Gastroesophageal sphincter (tissue), 3 donors: ENCODE results near the gene TRPM6.

Experiments
- EP300 ChIP-seq: sonication (generic); formaldehyde crosslinking; IDR thresholded peaks from one replicate; pipeline ENCODE4 v1.6.1; 2017; ENCODE audit warnings: antibody characterized with exemption, mild to moderate bottlenecking
- POLR2A ChIP-seq, 2 donors: fragments of 450-650 bp; IDR thresholded peaks; one replicate each; pipeline ENCODE4 v1.6.1; 2017; ENCODE audit warnings: antibody characterized with exemption in 2 of 2, mild to moderate bottlenecking in 2 of 2, moderate library complexity in 1 of 2
- POLR2AphosphoS5 ChIP-seq: sonication (generic); formaldehyde crosslinking; IDR thresholded peaks from one replicate; pipeline ENCODE4 v1.6.1; 2017; ENCODE audit warnings: antibody characterized with exemption
- TF ChIP-seq, protein P1 (sequence below), 4 experiments: fragments of 200-600 bp in 2 of 4; fragments of 450-650 bp in 2 of 4; sonication (generic) in 1 of 4; IDR thresholded peaks; one replicate each; pipeline ENCODE4 v1.5.1; 2017 to 2019; ENCODE audit warnings: antibody characterized with exemption in 4 of 4, mild to moderate bottlenecking in 2 of 4, moderate library complexity in 2 of 4

DNA sequence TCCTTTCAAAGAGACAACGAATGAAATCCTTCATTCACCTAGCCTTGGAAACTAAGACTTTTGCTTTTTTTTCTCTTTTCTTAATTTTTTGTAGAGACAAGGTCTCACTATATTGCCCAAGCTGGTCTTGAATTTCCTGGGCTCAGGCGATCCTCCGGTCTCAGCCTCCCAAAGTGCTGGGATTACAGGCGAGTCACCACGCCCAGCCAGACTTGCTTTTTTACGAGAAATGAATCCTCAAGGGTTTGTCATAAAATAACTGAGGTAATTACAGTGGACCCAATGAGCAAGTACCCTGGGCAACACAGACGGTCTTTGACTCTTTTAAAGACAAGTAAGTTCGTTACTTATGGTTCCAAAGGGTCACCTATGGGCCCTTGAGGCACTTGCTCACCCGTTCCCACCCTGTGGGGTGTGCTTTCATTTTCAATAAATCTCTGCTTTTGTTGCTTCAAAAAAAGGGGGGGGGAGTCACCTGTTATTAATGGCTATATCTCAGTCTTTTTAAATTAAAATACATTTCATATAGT is 70.4 kb downstream of the TRPM6 start:
- TF ChIP-seq POLR2A (IDR thresholded peaks at IDR 0.05) (no peak), POLR2AphosphoS5 (no peak), EP300 (no peak)
- TF ChIP-seq, protein P1, sequence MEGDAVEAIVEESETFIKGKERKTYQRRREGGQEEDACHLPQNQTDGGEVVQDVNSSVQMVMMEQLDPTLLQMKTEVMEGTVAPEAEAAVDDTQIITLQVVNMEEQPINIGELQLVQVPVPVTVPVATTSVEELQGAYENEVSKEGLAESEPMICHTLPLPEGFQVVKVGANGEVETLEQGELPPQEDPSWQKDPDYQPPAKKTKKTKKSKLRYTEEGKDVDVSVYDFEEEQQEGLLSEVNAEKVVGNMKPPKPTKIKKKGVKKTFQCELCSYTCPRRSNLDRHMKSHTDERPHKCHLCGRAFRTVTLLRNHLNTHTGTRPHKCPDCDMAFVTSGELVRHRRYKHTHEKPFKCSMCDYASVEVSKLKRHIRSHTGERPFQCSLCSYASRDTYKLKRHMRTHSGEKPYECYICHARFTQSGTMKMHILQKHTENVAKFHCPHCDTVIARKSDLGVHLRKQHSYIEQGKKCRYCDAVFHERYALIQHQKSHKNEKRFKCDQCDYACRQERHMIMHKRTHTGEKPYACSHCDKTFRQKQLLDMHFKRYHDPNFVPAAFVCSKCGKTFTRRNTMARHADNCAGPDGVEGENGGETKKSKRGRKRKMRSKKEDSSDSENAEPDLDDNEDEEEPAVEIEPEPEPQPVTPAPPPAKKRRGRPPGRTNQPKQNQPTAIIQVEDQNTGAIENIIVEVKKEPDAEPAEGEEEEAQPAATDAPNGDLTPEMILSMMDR (IDR thresholded peaks at IDR 0.05) = no peak
